Osteocyte (in vitro differentiated cells): ENCODE data around the gene PRIM2. TPM values are rescaled to one million over a fixed set of nuclear protein-coding genes. Genes with fewer than 3 reads are reported as not detected.
"Not testable (repeated sequence)": the region's sequence is repeated elsewhere in the genome, so short reads cannot be mapped to it uniquely, and the experiment has no call there.

ENCODE experiments used
- DNase-seq: peaks from one replicate; pipeline ENCODE4 v3.0.0; 2021; ENCODE audit warnings: mixed read lengths; ENCODE audit not compliant: unreplicated experiment; ENCODE audit errors: extremely low spot score
- H3K27ac Mint-ChIP-seq: one replicate; pipeline ENCODE4 v1.8.0; 2021; ENCODE audit warnings: mild to moderate bottlenecking, mixed read lengths; ENCODE audit not compliant: unreplicated experiment
- H3K27me3 Mint-ChIP-seq: one replicate; pipeline ENCODE4 v1.8.0; 2021; ENCODE audit warnings: mixed read lengths; ENCODE audit not compliant: unreplicated experiment
- H3K36me3 Mint-ChIP-seq: one replicate; pipeline ENCODE4 v1.8.0; 2021; ENCODE audit warnings: mixed read lengths; ENCODE audit not compliant: unreplicated experiment
- H3K4me1 Mint-ChIP-seq: one replicate; pipeline ENCODE4 v1.8.0; 2021; ENCODE audit warnings: mixed read lengths; ENCODE audit not compliant: unreplicated experiment
- H3K4me3 Mint-ChIP-seq: one replicate; pipeline ENCODE4 v1.8.0; 2021; ENCODE audit warnings: mild to moderate bottlenecking, moderate library complexity, mixed read lengths; ENCODE audit not compliant: unreplicated experiment
- H3K9me3 Mint-ChIP-seq: one replicate; pipeline ENCODE4 v1.8.0; 2021; ENCODE audit warnings: mixed read lengths; ENCODE audit not compliant: unreplicated experiment
- total RNA-seq: library from RNA; stranded (reverse); gene quantifications from 2 replicates; pipeline ENCODE4 v1.2.1, GENCODE V29; 2021
- TF ChIP-seq, protein P1 (sequence below): fragments of 200-600 bp; sonication (generic); IDR thresholded peaks from 2 replicates; pipeline ENCODE4 v1.5.0; 2021; ENCODE audit warnings: antibody characterized with exemption, mild to moderate bottlenecking, moderate library complexity

Gene PRIM2
- total RNA-seq, 1 donor from 2014 or later, result 10.4 TPM

- Mint-ChIP-seq H3K27ac (no peak overlapping the region), H3K4me3 (no peak overlapping the region), H3K9me3 (peaks cover 33% of the 10 kb centered on the region), H3K27me3 (no peaks in the 10 kb centered on the region), H3K4me1 (no peaks in the 10 kb centered on the region), H3K36me3 (peaks cover 63% of the 10 kb centered on the region)
- DNase-seq, result no peak
- TF ChIP-seq, protein P1, sequence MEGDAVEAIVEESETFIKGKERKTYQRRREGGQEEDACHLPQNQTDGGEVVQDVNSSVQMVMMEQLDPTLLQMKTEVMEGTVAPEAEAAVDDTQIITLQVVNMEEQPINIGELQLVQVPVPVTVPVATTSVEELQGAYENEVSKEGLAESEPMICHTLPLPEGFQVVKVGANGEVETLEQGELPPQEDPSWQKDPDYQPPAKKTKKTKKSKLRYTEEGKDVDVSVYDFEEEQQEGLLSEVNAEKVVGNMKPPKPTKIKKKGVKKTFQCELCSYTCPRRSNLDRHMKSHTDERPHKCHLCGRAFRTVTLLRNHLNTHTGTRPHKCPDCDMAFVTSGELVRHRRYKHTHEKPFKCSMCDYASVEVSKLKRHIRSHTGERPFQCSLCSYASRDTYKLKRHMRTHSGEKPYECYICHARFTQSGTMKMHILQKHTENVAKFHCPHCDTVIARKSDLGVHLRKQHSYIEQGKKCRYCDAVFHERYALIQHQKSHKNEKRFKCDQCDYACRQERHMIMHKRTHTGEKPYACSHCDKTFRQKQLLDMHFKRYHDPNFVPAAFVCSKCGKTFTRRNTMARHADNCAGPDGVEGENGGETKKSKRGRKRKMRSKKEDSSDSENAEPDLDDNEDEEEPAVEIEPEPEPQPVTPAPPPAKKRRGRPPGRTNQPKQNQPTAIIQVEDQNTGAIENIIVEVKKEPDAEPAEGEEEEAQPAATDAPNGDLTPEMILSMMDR, result no peak
These were observed 10.6 kb downstream of the PRIM2 start for GRCh38 chr6:57328074-57328473.

GRCh38 chr6:57329933-57330332 lies 12.5 kb downstream of the PRIM2 start:
- peaks cover 76% of the 10 kb centered on the region for H3K36me3 Mint-ChIP-seq
- H3K27ac Mint-ChIP-seq, result no peak overlapping the region

DNA sequence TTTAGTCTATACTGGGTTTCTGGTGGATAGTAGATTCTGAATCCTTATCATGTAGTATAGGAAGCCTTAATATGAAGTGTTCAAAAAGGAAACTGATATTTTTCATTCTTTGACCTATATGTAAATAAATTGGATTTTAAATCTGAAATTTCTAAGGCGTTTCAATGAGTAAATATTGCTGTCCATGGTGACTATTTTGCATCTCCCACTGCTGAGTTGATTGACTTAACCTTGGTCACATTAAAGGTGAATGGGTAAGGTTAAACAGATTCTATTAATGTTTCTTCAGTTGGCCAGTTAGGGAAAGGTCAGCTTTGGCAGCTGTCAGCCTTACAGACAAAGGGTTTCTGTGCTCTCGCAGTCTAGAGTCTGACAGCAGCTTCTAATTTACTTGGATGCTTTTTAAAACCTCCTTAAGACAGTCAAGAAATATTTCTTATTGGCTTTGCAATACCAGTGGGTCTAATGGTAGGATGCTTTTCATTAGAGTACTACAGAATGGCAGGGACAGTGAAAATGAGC lies 24.8 kb downstream of the PRIM2 start:
- H3K4me1 Mint-ChIP-seq, result no peaks in the 10 kb centered on the region
- no peak overlapping the region for H3K27ac Mint-ChIP-seq

More at GRCh38 chr6:57329933-57330332, 12.5 kb downstream of the PRIM2 start:
- no peaks in the 10 kb centered on the region for H3K4me1 Mint-ChIP-seq
- TF ChIP-seq, protein P1, result no peak
- peaks cover 38% of the 10 kb centered on the region for H3K9me3 Mint-ChIP-seq
- no peak for DNase-seq
- H3K4me3 Mint-ChIP-seq, result no peak overlapping the region
- H3K27me3 Mint-ChIP-seq, result no peaks in the 10 kb centered on the region

GRCh38 chr6:57343342-57343741 lies 25.9 kb downstream of the PRIM2 start:
- DNase-seq, H3K27me3 Mint-ChIP-seq, H3K36me3 Mint-ChIP-seq, H3K9me3 Mint-ChIP-seq, H3K4me1 Mint-ChIP-seq, H3K4me3 Mint-ChIP-seq, H3K27ac Mint-ChIP-seq: not testable (repeated sequence)

More for the DNA sequence above, 24.8 kb downstream of the PRIM2 start:
- Mint-ChIP-seq H3K9me3 (no peaks in the 10 kb centered on the region), H3K4me3 (no peak overlapping the region), H3K36me3 (peaks cover 3% of the 10 kb centered on the region), H3K27me3 (no peaks in the 10 kb centered on the region)
- no peak for DNase-seq
- TF ChIP-seq, protein P1, result no peak

DNA sequence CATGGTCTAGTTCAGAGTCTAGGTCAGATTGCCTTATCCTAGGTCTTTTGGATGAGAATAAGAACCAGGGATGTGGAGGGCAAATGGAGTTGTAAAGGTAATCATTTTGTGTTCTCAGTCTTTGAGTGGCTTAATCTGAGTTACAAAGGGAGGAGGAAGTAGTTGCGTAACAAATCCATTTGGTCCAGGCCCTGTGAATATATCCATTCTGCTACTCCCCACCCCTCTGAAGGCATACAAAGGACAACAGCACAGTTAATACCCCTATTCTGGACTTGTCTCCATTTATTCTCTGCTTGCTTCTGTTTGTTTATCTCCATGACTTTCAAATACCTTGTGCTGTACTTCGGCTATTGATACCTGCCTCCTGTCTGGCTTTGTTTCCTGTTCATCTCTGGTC lies 29.3 kb downstream of the PRIM2 start:
- not testable (repeated sequence) for H3K9me3 Mint-ChIP-seq, DNase-seq, H3K27ac Mint-ChIP-seq, H3K36me3 Mint-ChIP-seq, H3K27me3 Mint-ChIP-seq, H3K4me3 Mint-ChIP-seq
- peaks cover 17% of the 10 kb centered on the region for H3K4me1 Mint-ChIP-seq

- H3K36me3 Mint-ChIP-seq, H3K9me3 Mint-ChIP-seq, H3K4me3 Mint-ChIP-seq, H3K27ac Mint-ChIP-seq, H3K27me3 Mint-ChIP-seq, DNase-seq: not testable (repeated sequence)
- H3K4me1 Mint-ChIP-seq, result peaks cover 17% of the 10 kb centered on the region
These were observed 30.2 kb downstream of the PRIM2 start for GRCh38 chr6:57347597-57347996.

DNA sequence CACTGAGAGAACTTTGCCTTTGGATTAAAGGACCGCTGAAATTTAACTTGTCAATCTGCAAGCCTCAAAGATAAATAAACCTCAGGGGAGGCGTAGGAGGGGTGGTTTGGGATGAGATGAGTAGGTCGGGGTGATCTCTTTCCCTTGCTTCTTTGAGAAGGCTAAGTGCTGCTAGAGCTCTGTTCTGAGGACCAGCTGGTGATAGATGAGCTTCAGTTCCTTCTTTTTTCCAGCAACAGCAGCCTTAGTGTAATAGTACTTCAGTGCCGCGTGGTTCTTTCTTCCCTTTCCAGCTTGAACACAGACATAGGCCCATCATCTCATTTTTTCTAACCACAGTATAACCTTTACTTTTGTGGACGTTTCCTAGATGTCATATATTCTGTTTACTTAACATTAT lies 33.0 kb downstream of the PRIM2 start:
- not testable (repeated sequence) for H3K4me3 Mint-ChIP-seq, DNase-seq, H3K9me3 Mint-ChIP-seq, H3K27ac Mint-ChIP-seq, H3K36me3 Mint-ChIP-seq, H3K27me3 Mint-ChIP-seq
- peaks cover 17% of the 10 kb centered on the region for H3K4me1 Mint-ChIP-seq
